Measurements from ENCODE around the gene SLC2A1.

DNA sequence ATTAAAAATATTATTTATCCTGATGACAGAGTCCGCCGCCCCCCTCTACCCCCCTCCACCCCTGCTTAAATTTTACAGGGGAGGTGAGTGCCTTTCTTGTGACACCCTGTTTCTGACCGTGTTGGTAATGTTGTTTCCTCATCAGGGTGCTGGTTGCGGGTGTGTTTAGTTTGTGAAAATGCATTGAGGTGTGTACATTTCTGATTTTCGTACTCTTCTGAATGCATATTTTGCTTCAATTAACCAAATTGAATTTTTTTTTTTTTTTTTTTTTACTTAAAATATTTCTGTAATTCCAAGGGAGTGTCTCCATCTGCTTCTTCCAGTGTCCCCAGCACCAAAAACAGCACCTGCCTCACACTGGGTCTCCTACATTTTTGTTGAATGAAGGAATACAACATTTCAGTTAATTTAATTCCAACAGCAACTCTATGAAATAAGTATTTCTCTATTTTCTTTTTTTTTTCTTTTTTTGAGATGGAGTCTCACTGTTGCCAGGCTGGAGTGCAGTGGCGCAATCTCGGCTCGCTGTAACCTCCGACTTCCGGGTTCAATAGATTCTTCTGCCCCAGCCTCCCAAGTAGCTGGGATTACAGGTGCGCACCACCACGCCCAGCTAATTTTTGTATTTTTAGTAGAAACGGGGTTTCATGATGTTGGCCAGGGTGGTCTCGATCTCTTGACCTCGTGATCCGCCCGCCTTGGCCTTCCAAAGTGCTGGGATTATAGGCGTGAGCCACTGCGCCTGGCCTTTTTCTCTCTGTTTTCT is 5.6 kb upstream of the SLC2A1 start:
- TF ChIP-seq EZH2phosphoT487 (IDR thresholded peaks at IDR 0.05): no peak
- TF ChIP-seq, protein P1, sequence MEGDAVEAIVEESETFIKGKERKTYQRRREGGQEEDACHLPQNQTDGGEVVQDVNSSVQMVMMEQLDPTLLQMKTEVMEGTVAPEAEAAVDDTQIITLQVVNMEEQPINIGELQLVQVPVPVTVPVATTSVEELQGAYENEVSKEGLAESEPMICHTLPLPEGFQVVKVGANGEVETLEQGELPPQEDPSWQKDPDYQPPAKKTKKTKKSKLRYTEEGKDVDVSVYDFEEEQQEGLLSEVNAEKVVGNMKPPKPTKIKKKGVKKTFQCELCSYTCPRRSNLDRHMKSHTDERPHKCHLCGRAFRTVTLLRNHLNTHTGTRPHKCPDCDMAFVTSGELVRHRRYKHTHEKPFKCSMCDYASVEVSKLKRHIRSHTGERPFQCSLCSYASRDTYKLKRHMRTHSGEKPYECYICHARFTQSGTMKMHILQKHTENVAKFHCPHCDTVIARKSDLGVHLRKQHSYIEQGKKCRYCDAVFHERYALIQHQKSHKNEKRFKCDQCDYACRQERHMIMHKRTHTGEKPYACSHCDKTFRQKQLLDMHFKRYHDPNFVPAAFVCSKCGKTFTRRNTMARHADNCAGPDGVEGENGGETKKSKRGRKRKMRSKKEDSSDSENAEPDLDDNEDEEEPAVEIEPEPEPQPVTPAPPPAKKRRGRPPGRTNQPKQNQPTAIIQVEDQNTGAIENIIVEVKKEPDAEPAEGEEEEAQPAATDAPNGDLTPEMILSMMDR (IDR thresholded peaks at IDR 0.05): no peak
- TF ChIP-seq EZH2 (IDR thresholded peaks at IDR 0.05): no peak

All from neural progenitor cell (in vitro differentiated cells).